Kasumi-1 (cell line): ENCODE results near the gene RXRA.

Source experiments
- DNase-seq, 2 experiments: peaks; one replicate each; lab custom pipeline; 2025; lab: John Stamatoyannopoulos, UW

Gene RXRA

DNA sequence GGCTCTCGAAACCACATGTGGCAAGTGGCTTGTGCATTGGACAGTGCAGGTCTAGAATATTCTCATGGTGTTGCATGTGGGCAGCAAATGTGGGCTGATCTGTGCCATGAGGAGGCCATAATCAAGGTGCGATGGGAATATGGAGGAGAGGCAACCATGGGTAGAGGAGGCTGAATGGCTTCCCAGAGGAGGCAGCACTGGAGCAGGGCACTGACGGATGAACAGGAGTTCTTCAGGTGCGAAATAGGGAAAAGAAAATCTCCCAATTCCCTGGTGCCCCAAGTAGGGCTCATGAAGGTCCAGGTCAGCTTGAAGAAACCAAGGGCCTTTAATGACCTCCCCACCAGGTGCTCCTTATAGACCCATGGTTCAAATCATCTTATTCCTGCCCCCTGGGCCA is 126.5 kb downstream of the RXRA start:
- DNase-seq: no peak

DNA sequence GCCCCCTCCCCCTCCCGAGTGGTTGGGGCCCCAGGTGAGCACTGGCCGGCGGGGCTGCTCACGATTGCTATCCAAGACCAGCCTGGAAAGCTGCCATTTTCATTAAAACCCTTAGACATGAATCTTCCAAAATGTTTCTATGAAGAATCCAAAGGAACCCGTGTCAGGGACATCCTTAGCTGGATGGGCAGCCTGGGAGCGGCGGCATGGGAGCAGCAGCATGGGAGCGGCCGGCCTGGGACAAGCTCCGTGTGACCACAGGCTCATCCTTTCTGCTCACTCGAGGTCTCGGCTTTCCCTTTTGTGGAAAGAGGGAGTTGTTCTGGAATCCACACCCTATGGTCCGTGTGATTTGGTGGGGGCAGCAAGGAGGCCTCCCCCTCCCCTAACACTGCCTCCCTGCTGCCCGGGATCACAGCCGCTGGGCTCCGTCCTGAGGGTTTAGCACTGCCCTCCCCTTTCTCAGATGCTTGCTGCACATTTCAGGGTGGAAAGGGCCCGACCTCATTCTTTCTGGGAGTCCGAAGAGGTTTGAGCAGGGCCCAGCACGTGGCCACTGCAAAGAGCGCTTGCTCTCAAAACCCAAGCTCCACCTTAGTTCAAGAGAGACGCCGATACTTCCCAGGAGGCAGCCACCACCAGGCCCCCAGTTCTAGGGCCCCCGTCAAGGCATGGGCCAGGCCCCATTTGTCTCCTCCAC is 127.7 kb downstream of the RXRA start:
- no peak for DNase-seq

DNA sequence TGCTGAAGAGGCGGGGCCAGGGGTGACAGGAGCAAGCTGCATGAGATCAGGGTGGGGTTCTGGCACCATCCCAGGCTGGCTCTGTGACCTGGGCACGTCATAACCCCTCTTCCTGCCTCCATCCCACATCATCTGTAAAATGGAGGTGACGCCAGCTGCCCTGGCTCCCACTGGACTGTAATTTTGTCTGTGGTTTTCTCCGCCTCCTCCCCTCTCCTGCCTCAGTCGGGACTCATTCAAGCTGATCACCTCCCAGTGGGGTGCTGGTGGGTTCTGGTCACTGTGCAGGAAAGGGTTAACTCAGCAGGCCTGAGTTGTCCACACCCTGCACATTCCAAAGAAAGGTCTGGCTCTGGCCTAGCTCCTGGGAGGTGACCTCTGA is 128.2 kb downstream of the RXRA start:
- no peak for DNase-seq

DNA sequence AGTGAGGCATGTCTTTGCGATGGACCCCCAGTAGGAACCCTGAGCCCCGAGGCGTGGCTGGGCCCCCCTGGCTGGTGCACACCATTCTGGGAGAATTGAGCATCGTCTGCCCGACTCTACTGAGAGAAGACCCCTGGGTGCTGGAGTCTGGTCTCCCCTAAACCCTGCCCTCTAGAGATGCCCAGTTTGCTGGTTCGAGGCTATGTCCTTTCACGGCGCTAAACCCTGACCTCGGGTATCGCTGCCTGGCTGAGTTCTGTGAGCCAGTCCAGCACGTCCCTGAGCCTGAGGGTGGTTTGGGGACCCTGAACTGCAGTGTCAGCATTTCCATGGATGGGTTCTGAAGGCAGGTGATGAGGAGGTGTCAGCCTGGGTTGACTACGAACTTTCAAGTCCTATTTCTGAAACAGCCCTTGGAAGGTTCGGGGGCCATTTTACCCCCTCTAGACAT is 128.8 kb downstream of the RXRA start:
- no peak for DNase-seq

DNA sequence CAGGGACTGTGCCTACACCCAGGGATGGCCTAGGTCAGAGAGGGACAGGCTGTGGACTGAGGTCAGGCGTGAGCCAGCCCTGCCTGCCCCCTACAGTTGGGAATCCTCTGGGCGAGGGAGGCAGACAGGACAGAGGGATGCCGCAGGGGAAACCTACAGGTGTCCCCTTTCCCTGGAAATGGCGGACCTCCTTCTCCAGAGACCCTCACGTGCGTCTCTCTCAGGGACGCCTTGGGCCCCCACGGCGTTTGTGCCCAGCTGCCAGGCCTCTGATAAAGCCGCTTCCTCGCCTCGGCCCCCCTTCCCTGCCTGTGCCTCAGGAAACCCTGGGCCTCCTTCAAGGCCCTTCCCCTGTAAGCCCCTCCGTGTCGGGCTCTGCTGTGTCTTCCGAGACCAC is 129.3 kb downstream of the RXRA start:
- no peak for DNase-seq

DNA sequence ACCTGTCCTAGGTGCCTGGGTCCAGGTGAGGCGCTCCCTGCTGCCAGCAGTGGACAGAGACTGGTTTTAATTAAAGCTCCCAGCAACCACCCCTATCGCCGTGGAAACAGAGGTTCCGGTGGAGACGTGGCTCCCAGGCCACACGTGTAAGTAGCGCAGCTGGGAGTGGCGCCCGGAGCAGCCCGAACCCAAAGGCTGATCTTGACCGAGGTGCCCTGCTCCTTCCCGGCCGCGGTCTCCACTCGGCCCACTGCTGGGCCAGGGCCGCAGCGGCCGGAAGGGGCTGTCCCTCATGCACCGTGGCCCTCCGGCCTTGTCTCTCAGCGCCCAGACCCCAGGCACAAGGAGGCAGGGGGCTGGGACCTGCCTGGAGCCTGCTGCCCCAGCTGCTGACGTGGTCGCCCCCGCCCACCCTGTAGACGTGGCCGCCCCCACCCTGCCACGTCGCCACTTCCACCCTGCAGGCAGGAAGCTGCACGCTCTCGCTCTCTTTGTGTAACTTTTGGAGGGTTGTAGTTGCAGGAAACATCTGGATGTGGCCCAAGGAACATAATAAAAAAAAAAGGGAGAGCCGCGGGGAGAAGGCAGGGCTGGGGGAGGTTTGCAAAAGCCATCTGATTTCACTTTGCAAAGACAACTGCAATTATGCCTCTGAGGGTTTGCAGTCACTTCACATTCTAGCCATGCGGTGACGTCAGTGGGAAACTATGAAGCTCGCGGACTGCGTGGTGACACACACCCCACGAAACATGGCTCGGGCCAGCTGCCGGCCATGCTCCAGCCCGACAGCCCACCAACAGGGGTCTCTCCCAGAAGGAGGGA is 129.9 kb downstream of the RXRA start:
- DNase-seq: peak; percentile 91 to 94

GRCh38 chr9:134456756-134457305 is 130.6 kb downstream of the RXRA start:
- DNase-seq: no peak

DNA sequence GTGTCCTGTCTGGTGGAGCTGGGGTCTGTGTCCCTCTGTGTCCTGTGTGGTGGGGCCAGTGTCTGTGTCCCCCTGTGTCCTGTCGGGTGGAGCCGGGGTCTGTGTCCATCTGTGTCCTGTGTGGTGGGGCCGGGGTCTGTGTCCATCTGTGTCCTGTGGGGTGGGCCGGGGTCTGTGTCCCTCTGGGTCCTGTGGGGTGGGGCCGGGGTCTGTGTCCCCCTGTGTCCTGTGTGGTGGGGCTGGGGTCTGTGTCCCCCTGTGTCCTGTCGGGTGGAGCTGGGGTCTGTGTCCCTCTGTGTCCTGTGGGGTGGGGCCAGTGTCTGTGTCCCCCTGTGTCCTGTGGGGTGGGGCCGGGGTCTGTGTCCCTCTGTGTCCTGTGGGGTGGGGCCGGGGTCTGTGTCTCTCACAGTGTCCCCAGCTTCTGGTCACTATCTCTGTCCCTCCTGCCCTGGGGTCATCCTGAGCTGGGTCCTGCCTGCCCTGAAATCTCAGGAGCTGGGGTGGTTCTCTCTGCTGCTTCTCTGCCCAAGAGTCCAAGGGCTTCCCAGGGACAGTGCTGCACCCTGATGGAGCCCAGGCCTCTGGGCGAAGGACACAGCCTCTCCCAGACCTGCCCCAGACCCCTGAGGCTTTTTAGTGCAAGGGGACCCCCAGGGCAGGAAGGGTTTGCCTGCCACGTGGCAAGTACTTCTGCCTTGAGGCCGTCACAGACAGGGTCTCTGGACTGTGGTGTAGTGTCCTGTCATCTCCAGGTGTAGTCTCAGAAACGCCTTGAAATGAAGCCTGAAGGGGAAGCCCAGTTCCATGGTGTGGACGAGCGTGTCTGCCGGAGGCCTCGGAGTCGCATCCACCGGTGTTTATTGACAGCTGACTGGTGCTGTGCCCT is 131.3 kb downstream of the RXRA start:
- DNase-seq: no peak

DNA sequence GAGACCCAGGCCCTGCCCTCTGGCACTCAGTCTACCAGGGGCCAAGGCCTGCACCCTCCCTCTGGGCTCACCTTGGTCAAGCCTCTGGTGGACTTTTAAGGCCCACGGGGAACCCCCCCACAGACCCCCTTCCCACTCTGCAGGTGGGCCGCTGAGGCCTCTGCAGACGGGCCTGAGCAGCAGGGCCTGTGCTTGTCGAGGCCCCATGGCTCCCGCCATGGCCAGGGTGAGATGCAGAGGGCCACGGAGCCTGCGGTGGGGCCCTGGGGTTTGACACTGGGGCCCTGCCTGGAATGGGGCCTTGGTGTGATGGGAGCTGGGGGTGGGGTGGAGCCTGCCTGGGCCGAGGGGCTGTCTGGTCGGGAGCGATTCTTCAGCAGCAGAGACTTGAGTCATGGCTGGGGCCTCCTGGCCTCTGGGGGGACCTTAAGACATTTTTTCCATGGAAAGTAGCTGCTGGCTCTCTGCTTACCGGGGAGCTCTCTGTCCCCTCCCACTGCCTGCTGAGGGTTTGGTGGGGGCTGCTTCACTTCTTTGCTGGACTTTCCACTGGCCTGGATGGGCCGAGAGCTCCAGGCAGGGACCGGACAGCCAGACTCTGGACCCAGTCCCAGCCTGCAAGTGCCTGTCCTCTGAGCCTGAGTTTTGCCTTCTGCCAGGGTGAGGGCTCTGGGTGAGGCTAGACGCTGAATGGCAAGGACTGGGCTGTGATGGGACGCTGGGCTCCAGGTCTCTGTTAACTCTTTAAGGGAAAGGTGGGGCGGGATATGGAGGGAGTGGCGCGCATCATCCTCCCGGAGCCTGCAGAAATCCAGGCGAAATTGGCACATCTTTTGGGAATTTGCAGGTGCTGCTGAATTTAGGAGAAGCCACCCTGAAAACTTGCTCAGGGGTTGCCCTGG is 132.2 kb downstream of the RXRA start:
- DNase-seq: no peak

GRCh38 chr9:134459164-134459563 is 132.9 kb downstream of the RXRA start:
- no peak for DNase-seq

DNA sequence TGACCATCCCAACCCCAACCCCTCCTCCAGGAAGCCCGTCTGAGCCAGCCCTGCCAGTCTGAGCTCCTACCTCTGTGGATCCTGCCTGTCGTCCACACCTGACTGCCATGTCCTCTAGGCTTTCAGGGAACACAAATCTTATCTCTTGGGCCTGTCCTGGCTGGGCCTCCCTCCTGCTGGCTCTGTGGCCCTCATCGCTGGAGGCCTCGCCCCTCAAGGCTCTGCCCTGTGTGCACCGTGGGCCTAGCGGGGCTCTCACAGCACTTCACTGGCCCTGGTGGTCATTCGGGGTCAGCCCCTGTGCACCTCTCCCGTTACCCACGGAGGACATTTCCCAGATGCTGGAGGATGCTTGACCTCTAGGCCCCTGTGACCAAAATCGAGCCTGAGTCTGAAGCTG is 133.3 kb downstream of the RXRA start:
- no peak for DNase-seq

GRCh38 chr9:134460206-134460605 is 134.0 kb downstream of the RXRA start:
- DNase-seq: no peak

- no peak for DNase-seq
These were observed 134.6 kb downstream of the RXRA start for GRCh38 chr9:134460896-134461295.

- DNase-seq: no peak
These were observed 135.2 kb downstream of the RXRA start for GRCh38 chr9:134461426-134461982.

DNA sequence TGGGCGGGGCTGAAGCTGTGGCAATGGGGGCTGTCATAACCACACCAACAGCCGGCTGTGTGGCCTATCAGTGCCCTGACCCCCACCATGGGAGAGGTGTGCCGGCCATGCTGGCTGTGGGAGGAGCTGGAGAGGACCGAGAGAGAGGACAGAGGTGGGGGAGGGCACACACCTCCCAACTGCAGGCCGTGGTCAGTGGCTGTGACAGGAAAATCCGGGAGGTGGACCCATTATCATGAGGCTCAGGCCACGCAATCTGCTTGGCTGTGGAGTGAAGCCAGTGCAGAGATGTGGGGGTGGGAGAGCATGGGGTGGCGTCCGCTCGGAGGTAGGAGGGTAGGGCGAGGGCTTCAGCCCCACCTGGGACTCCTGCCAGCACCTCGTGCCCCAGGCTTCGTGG is 136.1 kb downstream of the RXRA start:
- no peak for DNase-seq

DNA sequence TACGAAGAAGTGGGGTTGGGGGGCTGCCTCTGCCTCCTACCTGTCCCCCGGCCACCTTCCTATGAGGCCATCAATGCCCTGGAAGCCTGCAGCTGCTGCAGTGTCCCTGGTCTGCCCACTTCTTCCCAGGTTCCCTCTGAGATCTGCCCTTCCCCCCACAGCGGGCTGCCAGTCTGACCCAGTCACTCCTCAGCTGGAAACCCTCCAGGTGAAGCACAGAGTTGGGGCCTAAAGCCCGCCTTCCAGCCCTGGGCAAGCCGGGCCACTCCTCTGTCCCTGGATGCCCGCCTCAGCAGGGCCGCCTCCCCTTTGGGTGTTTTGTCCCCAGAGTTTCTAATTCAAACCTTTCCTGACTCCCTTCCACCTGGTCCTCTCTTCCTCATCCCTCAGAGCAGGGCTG is 137.0 kb downstream of the RXRA start:
- no peak for DNase-seq

GRCh38 chr9:134466869-134467616 is 140.8 kb downstream of the RXRA start:
- no peak for DNase-seq

DNA sequence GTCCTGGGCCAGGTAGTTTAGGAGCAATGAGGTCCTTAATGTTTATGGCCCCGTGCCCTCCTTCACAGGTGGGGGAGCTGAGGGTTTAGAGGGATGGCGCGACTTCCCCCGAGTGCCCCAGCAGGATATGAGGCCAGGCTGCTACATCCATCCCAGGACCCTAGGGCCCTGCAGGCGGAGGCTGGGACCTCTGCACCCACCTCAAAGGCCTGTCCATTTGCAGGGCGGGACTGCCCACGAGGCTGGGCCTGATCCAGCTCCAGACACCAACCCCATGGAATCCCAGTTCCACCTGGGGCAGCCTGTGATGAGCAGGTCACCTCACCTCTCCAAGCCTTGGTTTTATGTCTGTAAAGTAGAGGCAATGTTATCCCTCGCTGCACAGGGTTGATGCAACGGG is 142.1 kb downstream of the RXRA start:
- DNase-seq: no peak

- no peak for DNase-seq
These were observed 143.0 kb downstream of the RXRA start for GRCh38 chr9:134469041-134469875.
